NCI-H2107 treated with DMSO at 0.1 percent for 48 hours (cell line): ENCODE results near the gene CYSTM1.

Experiments used
- DNase-seq: peaks from one replicate; lab custom pipeline; 2025; ENCODE audit not compliant: unreplicated experiment; lab: John Stamatoyannopoulos, UW

The CYSTM1 gene

GRCh38 chr5:140287801-140288521 is 113.0 kb downstream of the CYSTM1 start:
- no peak for DNase-seq

- no peak for DNase-seq
Measured at GRCh38 chr5:140292212-140293036, 117.4 kb downstream of the CYSTM1 start.
